HepG2 (cell line): ENCODE results near the gene MMP19. TPM values are rescaled to one million over a fixed set of nuclear protein-coding genes. Genes with fewer than 3 reads are reported as not detected.

Experiments used
- EEA1 ChIP-seq: sonication (generic); formaldehyde crosslinking; IDR thresholded peaks from 2 replicates; pipeline ENCODE4 v1.5.1; 2020; ENCODE audit warnings: mild to moderate bottlenecking, missing genetic modification reagents, borderline replicate concordance
- EED ChIP-seq: sonication (generic); formaldehyde crosslinking; IDR thresholded peaks from 2 replicates; pipeline ENCODE4 v1.5.0; 2020; ENCODE audit warnings: mild to moderate bottlenecking, missing genetic modification reagents
- JARID2 ChIP-seq: sonication (generic); formaldehyde crosslinking; IDR thresholded peaks from 2 replicates; pipeline ENCODE4 v1.8.1; 2023; ENCODE audit warnings: missing genetic modification reagents, inconsistent platforms; ENCODE audit not compliant: insufficient replicate concordance
- MEIS2 ChIP-seq: sonication (generic); formaldehyde crosslinking; IDR thresholded peaks from 2 replicates; pipeline ENCODE4 v1.9.0; 2021; ENCODE audit warnings: mild to moderate bottlenecking, missing genetic modification reagents
- NFYB ChIP-seq: sonication (generic); formaldehyde crosslinking; IDR thresholded peaks from 2 replicates; pipeline ENCODE4 v1.4.0; 2020; ENCODE audit warnings: missing genetic modification reagents
- REL ChIP-seq: sonication (generic); formaldehyde crosslinking; conservative IDR thresholded peaks from 2 replicates; pipeline ENCODE4 v1.8.0; 2022; ENCODE audit warnings: mild to moderate bottlenecking, missing genetic modification reagents, moderate library complexity
- SALL2 ChIP-seq: sonication (generic); formaldehyde crosslinking; IDR thresholded peaks from 2 replicates; pipeline ENCODE4 v1.8.1; 2023; ENCODE audit warnings: mild to moderate bottlenecking, missing genetic modification reagents, inconsistent platforms
- SMAD1 ChIP-seq: sonication (generic); formaldehyde crosslinking; IDR thresholded peaks from 2 replicates; pipeline ENCODE4 v1.4.0; 2020; ENCODE audit warnings: missing genetic modification reagents, low read depth, mild to moderate bottlenecking, borderline replicate concordance
- SRF ChIP-seq: IDR thresholded peaks from 2 replicates; pipeline ENCODE4 v1.6.1; 2011; ENCODE audit warnings: mild to moderate bottlenecking, low read depth, low read length, moderate library complexity
- TCF7 ChIP-seq: sonication (generic); IDR thresholded peaks from 2 replicates; pipeline ENCODE4 v1.6.1; 2016; ENCODE audit warnings: antibody characterized with exemption, low read depth
- YEATS4 ChIP-seq: sonication (generic); formaldehyde crosslinking; IDR thresholded peaks from 2 replicates; pipeline ENCODE4 v1.4.0; 2020; ENCODE audit warnings: missing genetic modification reagents, borderline replicate concordance
- ZC3H13 ChIP-seq: sonication (generic); formaldehyde crosslinking; IDR thresholded peaks from 2 replicates; pipeline ENCODE4 v1.8.1; 2023; ENCODE audit warnings: mild to moderate bottlenecking, missing genetic modification reagents, moderate library complexity
- ZNF326 ChIP-seq: sonication (generic); formaldehyde crosslinking; IDR thresholded peaks from 2 replicates; pipeline ENCODE4 v1.4.0; 2020; ENCODE audit warnings: missing genetic modification reagents, borderline replicate concordance
- ZNF34 ChIP-seq: sonication (generic); formaldehyde crosslinking; IDR thresholded peaks from 2 replicates; pipeline ENCODE4 v1.4.0; 2020; ENCODE audit warnings: mild to moderate bottlenecking, missing genetic modification reagents, borderline replicate concordance
- ZNF562 ChIP-seq: sonication (generic); formaldehyde crosslinking; IDR thresholded peaks from 2 replicates; pipeline ENCODE4 v1.8.0; 2022; ENCODE audit warnings: missing genetic modification reagents, borderline replicate concordance
- ZNF737 ChIP-seq: sonication (generic); formaldehyde crosslinking; IDR thresholded peaks from 2 replicates; pipeline ENCODE4 v1.5.0; 2020; ENCODE audit warnings: missing genetic modification reagents, mild to moderate bottlenecking, borderline replicate concordance
- ZNF773 ChIP-seq: sonication (generic); formaldehyde crosslinking; IDR thresholded peaks from 2 replicates; pipeline ENCODE4 v1.4.0; 2020; ENCODE audit warnings: missing genetic modification reagents, borderline replicate concordance
- polyA plus RNA-seq, 8 experiments: library from polyadenylated mRNA; depleted of rRNA in 3 of 8; stranded (reverse) in 7 of 8; unstranded in 1 of 8; fragments of >200 nt; fragmentation: Illumina TruSeq in 4 of 8; extraction: Trizol in 4 of 8; gene quantifications; 2 replicates each; pipeline versions ENCODE4 v1.2.1 to v1.2.3, GENCODE V29; 2011 to 2016; ENCODE audit warnings: low read depth in 4 of 8, missing spikeins in 1 of 8, mixed read lengths in 1 of 8; ENCODE audit not compliant: insufficient read depth in 1 of 8
- total RNA-seq, 5 experiments: library from RNA; depleted of rRNA; stranded (reverse); fragments of >200 nt; fragmentation: Illumina TruSeq; extraction: Trizol; gene quantifications; 2 replicates each; pipeline ENCODE4 v1.2.3, GENCODE V29; 2016; ENCODE audit warnings: low read depth in 1 of 5
- TF ChIP-seq, protein P1 (sequence below): IDR thresholded peaks from 2 replicates; pipeline ENCODE4 v1.6.1; 2018; ENCODE audit warnings: missing genetic modification reagents
- TF ChIP-seq, protein P2 (sequence below): sonication (generic); formaldehyde crosslinking; IDR thresholded peaks from 2 replicates; pipeline ENCODE4 v1.8.0; 2022; ENCODE audit warnings: missing genetic modification reagents, mild to moderate bottlenecking, inconsistent platforms, borderline replicate concordance
- TF ChIP-seq, protein P3 (sequence below): sonication (generic); formaldehyde crosslinking; IDR thresholded peaks from 2 replicates; pipeline ENCODE4 v1.4.0; 2020; ENCODE audit warnings: missing genetic modification reagents
- TF ChIP-seq, protein P4 (sequence below): sonication (generic); formaldehyde crosslinking; IDR thresholded peaks from 2 replicates; pipeline ENCODE4 v1.8.0; 2022; ENCODE audit warnings: mild to moderate bottlenecking, missing genetic modification reagents, borderline replicate concordance
- TF ChIP-seq, protein P5 (sequence below): IDR thresholded peaks from 2 replicates; pipeline ENCODE4 v1.6.1; 2016; ENCODE audit warnings: mild to moderate bottlenecking, missing biosample characterization, missing genetic modification reagents
- TF ChIP-seq, protein P6 (sequence below): sonication (generic); formaldehyde crosslinking; IDR thresholded peaks from 2 replicates; pipeline ENCODE4 v1.8.1; 2023; ENCODE audit warnings: mild to moderate bottlenecking, moderate library complexity, missing genetic modification reagents

Gene MMP19
- total and polyA plus RNA-seq, 2 of the 13 experiments (the other 11 are each of a cell fraction or from before 2014, with no cell fraction given): 0.07 to 0.08 TPM

DNA sequence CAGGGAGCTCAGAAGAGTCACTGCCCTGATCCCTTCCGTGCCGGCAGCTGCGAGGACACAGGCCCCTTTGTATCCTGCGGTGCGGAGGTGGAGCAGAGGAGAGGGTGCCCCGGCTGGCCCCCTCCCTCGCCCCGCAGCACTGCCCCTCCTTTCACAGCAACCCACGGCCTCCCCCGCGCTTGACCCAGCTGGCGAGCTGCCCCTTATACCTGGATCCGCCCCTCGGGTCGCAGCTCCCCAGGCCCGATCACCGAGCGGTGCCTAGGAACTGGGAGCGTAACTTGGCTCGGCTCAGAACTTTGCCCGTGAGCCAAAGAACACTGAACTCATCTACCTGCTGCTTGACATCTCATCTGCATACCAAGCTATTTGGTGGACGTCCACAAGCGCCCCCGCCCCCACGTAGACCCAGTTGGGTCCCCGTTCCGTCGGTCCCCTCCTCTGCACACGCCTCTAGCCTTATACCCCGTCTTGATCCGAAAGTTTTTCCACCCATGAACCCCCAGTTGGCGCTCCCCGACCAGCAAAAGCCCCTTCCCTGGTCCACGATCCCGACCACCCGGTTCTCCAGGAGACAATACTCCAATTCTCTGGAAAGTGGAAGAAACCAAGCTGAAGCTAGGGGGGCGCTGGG, 12.7 kb downstream of the MMP19 start (continued):
- TF ChIP-seq ZNF326 (CRISPR knock-in tag) (no peak), EED (CRISPR knock-in tag) (no peak), SRF (no peak), ZNF562 (CRISPR knock-in tag) (no peak), SMAD1 (CRISPR knock-in tag) (no peak), ZNF773 (CRISPR knock-in tag) (no peak), TCF7 (no peak), REL (CRISPR knock-in tag) (no peak), ZC3H13 (CRISPR knock-in tag) (no peak), YEATS4 (0 out of 2 replicates have a peak, but pooled peaks have one; percentile 11), ZNF737 (CRISPR knock-in tag) (no peak), ZNF34 (CRISPR knock-in tag) (no peak), EEA1 (CRISPR knock-in tag) (no peak), MEIS2 (CRISPR knock-in tag) (no peak), JARID2 (no peak), NFYB (CRISPR knock-in tag) (no peak), SALL2 (CRISPR knock-in tag) (no peak)
- TF ChIP-seq, protein P1, sequence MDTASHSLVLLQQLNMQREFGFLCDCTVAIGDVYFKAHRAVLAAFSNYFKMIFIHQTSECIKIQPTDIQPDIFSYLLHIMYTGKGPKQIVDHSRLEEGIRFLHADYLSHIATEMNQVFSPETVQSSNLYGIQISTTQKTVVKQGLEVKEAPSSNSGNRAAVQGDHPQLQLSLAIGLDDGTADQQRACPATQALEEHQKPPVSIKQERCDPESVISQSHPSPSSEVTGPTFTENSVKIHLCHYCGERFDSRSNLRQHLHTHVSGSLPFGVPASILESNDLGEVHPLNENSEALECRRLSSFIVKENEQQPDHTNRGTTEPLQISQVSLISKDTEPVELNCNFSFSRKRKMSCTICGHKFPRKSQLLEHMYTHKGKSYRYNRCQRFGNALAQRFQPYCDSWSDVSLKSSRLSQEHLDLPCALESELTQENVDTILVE (CRISPR knock-in tag): no peak
- TF ChIP-seq, protein P2, sequence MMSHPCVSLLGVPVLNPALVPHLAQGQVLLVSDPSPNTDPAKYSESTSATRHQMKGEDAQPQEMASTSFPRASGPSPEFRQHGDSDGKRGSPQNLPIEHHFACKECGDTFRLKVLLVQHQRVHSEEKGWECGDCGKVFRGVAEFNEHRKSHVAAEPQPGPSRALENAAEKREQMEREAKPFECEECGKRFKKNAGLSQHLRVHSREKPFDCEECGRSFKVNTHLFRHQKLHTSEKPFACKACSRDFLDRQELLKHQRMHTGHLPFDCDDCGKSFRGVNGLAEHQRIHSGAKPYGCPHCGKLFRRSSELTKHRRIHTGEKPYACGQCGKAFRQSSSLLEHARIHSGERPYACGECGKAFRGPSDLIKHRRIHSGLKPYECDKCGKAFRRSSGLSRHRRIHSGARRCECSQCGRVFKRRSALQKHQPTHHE (CRISPR knock-in tag): no peak; the same call in 1 of the 2 replicates
- TF ChIP-seq, protein P3, sequence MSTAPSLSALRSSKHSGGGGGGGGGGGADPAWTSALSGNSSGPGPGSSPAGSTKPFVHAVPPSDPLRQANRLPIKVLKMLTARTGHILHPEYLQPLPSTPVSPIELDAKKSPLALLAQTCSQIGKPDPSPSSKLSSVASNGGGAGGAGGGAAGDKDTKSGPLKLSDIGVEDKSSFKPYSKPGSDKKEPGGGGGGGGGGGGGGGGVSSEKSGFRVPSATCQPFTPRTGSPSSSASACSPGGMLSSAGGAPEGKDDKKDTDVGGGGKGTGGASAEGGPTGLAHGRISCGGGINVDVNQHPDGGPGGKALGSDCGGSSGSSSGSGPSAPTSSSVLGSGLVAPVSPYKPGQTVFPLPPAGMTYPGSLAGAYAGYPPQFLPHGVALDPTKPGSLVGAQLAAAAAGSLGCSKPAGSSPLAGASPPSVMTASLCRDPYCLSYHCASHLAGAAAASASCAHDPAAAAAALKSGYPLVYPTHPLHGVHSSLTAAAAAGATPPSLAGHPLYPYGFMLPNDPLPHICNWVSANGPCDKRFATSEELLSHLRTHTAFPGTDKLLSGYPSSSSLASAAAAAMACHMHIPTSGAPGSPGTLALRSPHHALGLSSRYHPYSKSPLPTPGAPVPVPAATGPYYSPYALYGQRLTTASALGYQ (CRISPR knock-in tag): no peak; the same call in 1 of the 2 replicates
- TF ChIP-seq, protein P4, sequence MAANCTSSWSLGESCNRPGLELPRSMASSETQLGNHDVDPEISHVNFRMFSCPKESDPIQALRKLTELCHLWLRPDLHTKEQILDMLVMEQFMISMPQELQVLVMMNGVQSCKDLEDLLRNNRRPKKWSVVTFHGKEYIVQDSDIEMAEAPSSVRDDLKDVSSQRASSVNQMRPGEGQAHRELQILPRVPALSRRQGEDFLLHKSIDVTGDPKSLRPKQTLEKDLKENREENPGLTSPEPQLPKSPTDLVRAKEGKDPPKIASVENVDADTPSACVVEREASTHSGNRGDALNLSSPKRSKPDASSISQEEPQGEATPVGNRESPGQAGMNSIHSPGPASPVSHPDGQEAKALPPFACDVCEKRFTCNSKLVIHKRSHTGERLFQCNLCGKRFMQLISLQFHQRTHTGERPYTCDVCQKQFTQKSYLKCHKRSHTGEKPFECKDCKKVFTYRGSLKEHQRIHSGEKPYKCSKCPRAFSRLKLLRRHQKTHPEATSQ (CRISPR knock-in tag): 0 out of 2 replicates have a peak, but pooled peaks have one; percentile 20
- TF ChIP-seq, protein P5, sequence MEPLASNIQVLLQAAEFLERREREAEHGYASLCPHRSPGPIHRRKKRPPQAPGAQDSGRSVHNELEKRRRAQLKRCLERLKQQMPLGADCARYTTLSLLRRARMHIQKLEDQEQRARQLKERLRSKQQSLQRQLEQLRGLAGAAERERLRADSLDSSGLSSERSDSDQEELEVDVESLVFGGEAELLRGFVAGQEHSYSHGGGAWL (CRISPR knock-in tag): no peak
- TF ChIP-seq, protein P6, sequence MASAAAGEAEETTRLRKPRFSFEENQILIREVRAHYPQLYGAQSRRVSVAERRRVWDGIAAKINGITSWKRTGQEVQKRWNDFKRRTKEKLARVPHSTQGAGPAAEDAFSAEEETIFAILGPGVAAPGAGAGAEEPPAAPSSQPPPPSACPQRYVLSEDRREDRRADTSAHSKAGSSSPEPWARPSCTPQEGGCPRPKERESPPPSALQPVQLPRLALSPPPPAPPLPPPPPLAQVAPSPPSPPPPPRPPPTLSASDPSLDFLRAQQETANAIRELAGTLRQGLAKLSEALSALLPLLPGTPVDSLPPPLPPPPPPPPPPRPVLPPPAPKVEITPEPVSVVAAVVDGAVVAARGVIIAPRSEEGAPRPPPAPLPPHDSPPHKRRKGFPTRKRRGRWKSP: no peak
